Upper lobe of left lung (tissue), 6 donors: ENCODE measurements around the gene FAM204A. TPM values are rescaled to one million over a fixed set of nuclear protein-coding genes. Genes with fewer than 3 reads are reported as not detected.

Source experiments
- ATAC-seq, 2 donors: fragments of 200-7000 bp; cut with Tn5 transposase; one replicate each; pipeline ENCODE4 v1.9.1; 2022; ENCODE audit warnings: mild to moderate bottlenecking in 2 of 2, moderate library complexity in 2 of 2; ENCODE audit not compliant: low FRiP score in 2 of 2
- DNase-seq, 2 donors: peaks; one replicate each; pipeline ENCODE4 v3.0.0-alpha.2; 2019 to 2020
- H3K27ac ChIP-seq, 4 donors: fragments of 200-600 bp; sonication (generic); one replicate each; pipeline ENCODE4 v1.5.1; 2016 to 2019
- H3K27me3 ChIP-seq, 4 donors: fragments of 200-600 bp; sonication (generic); one replicate each; pipeline ENCODE4 v1.5.1; 2017 to 2019
- H3K36me3 ChIP-seq, 4 donors: fragments of 200-600 bp; sonication (generic); one replicate each; pipeline ENCODE4 v1.5.1; 2016 to 2019
- H3K4me1 ChIP-seq, 4 donors: fragments of 200-600 bp; sonication (generic); one replicate each; pipeline ENCODE4 v1.5.1; 2018 to 2019
- H3K4me3 ChIP-seq, 4 donors: fragments of 200-600 bp; sonication (generic); one replicate each; pipeline ENCODE4 v1.5.1; 2017 to 2019; ENCODE audit warnings: mild to moderate bottlenecking in 2 of 4, moderate library complexity in 1 of 4
- H3K9me3 ChIP-seq, 4 donors: fragments of 200-600 bp; sonication (generic); one replicate each; pipeline ENCODE4 v1.5.1; 2018 to 2019
- CTCF ChIP-seq, 6 experiments: fragments of 450-650 bp in 4 of 6; fragments of 200-600 bp in 2 of 6; sonication (generic) in 2 of 6; IDR thresholded peaks; one replicate each; pipeline ENCODE4 v1.5.1; 2016 to 2019; ENCODE audit warnings: antibody characterized with exemption in 6 of 6
- EP300 ChIP-seq, 4 donors: sonication (generic); formaldehyde crosslinking; IDR thresholded peaks; one replicate each; pipeline ENCODE4 v1.5.1; 2017; ENCODE audit warnings: antibody characterized with exemption in 4 of 4, control low read depth in 2 of 4
- POLR2A ChIP-seq, 4 donors: fragments of 450-650 bp; IDR thresholded peaks; one replicate each; pipeline ENCODE4 v1.5.1; 2016 to 2017; ENCODE audit warnings: antibody characterized with exemption in 4 of 4, mild to moderate bottlenecking in 2 of 4
- POLR2AphosphoS5 ChIP-seq, 2 donors: sonication (generic); formaldehyde crosslinking; IDR thresholded peaks; one replicate each; pipeline ENCODE4 v1.5.1; 2017; ENCODE audit warnings: antibody characterized with exemption in 2 of 2
- WGBS, 2 donors: methylation state at CpG; one replicate each; pipeline ENCODE4 v1.1.5; 2017 to 2018; 5-methylcytosine and 5-hydroxymethylcytosine counted together
- total RNA-seq, 6 donors: library from RNA; depleted of rRNA in 4 of 6; stranded (reverse); fragments of >200 nt in 4 of 6; gene quantifications; one replicate each; pipeline versions ENCODE4 v1.1.0 to v1.2.1, GENCODE V29; 2016 to 2021
- donor health status: DM: no; HTN: no; CAD: no; lungs with moderate emphysema.
- donor health status: DM: no; HTN: yes; CAD: no; lungs with severe emphysema.

FAM204A gene
- total RNA-seq, 6 donors from 2014 or later: 22.0 to 63.6 (median 44.0) TPM

DNA sequence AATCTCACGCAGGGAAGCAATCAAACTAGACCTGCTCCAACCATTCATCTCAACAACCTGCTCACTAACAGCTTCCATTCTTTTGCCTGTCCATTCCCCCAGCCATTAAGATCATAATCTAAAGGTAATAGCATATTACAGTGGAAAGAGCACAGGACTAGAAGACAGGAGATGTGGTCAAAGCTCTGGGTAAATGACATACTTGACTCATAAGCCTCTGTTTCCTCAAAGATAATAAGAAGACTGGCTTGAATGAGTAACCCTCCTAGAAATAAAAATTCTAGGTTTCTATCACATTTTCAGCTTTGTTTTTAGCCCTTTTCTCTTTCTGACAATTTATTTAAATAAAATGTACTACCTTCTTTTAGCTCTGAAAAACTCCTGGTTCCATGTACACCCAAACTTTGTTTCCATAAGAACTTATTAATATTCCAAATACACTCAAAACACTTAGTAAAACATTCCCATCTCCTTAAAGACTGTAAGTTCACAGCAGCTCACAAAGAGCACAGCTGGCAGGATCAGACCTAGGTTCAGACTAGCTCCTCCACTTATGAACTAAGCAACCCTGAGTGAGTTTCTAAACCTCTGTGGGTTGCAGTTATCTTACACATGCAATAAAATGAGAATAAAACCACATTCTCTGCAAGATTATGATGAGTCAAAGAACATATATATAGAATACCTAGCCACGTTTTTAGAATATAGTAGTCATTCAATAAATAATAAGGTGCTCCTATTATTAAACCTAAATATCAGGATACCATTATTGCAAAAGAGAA lies 11.6 kb downstream of the FAM204A start:
- Histone ChIP-seq H3K27ac (no peak overlapping the region), H3K4me1 (peaks cover 13 to 17% (median 15%) of the 10 kb centered on the region in 4 donors), H3K9me3 (no peaks in the 10 kb centered on the region), H3K36me3 (peaks cover 25 to 91% (median 62%) of the 10 kb centered on the region in 4 donors), H3K4me3 (no peak overlapping the region), H3K27me3 (no peaks in the 10 kb centered on the region)
- DNase-seq: no peak
- no peak for TF ChIP-seq CTCF (IDR thresholded peaks at IDR 0.05)
- TF ChIP-seq POLR2A (IDR thresholded peaks at IDR 0.05): no peak
- TF ChIP-seq POLR2AphosphoS5 (IDR thresholded peaks at IDR 0.05): no peak
- no peak for TF ChIP-seq EP300 (IDR thresholded peaks at IDR 0.05)
- WGBS, 2 donors: 88 to 90% methylated on average over 2 of the region's 2 CpGs
- ATAC-seq: no peak

DNA sequence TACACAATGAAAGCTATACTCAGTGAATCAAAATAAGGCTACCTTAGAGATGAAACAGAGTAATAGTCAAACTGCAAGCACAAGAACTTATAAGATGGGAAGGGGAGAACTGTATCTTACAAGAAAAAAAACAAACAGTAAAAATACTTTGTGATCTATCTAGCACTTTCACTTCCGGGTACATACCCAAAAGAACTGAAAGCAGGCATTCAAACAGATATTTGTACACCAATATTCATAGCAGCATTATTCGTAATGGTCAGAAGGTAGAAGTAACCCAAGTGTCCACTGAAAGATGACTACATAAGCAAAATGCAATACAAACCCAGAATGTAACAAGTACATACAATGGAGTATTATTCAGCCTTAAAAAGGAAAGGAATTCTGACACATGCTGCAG lies 18.0 kb downstream of the FAM204A start:
- 92 to 93% methylated on average over 2 of the region's 2 CpGs for WGBS, 2 donors
- H3K9me3 ChIP-seq: no peaks in the 10 kb centered on the region
- DNase-seq (no peak), ATAC-seq (no peak)
- H3K36me3 ChIP-seq: peaks cover 13 to 83% (median 48%) of the 10 kb centered on the region in 4 donors
- no peak for TF ChIP-seq POLR2A (IDR thresholded peaks at IDR 0.05)
- TF ChIP-seq CTCF (IDR thresholded peaks at IDR 0.05): no peak
- no peak for TF ChIP-seq POLR2AphosphoS5 (IDR thresholded peaks at IDR 0.05)
- no peak for TF ChIP-seq EP300 (IDR thresholded peaks at IDR 0.05)
- no peak overlapping the region for H3K27ac ChIP-seq
- H3K4me3 ChIP-seq: no peak overlapping the region
- H3K27me3 ChIP-seq: no peaks in the 10 kb centered on the region
- H3K4me1 ChIP-seq: peaks cover 0 to 5% (median 0%) of the 10 kb centered on the region in 4 donors

- WGBS, 2 donors: 77% methylated on average over 6 of the region's 6 CpGs
- no peak for ATAC-seq
- no peaks in the 10 kb centered on the region for H3K27me3 ChIP-seq
- peaks cover 0 to 5% (median 0%) of the 10 kb centered on the region in 4 donors for H3K4me1 ChIP-seq
- H3K9me3 ChIP-seq: no peaks in the 10 kb centered on the region
- TF ChIP-seq POLR2A (IDR thresholded peaks at IDR 0.05): no peak
- TF ChIP-seq CTCF (IDR thresholded peaks at IDR 0.05): no peak
- no peak for TF ChIP-seq EP300 (IDR thresholded peaks at IDR 0.05)
- TF ChIP-seq POLR2AphosphoS5 (IDR thresholded peaks at IDR 0.05): no peak
- DNase-seq: no peak
- no peak overlapping the region for H3K4me3 ChIP-seq
- H3K27ac ChIP-seq: peak overlapping the region in 1 of 4 donors; percentile 30
- peaks cover 9 to 71% (median 28%) of the 10 kb centered on the region in 4 donors for H3K36me3 ChIP-seq
Observed at GRCh38 chr10:118321724-118322575, 20.2 kb downstream of the FAM204A start.

DNA sequence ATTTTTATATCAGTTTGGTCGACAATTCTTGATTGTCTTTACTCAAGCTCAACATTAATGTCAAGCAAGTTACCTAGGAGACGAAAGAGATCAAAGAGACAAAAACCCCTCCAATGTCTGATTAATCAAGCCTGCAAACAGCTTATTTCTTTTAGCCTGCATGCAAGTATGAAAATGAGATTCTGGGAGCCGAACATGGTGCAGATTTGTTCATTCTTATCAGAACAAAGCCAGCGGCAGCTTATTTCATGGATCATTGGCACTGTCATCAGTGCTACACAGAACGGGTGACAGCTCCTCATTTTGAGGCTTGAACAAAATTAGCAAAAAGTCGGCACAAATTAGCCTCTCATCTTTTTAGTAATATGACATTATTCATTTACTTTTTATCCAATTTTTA lies 26.5 kb downstream of the FAM204A start:
- H3K36me3 ChIP-seq: peaks cover 0 to 42% (median 4%) of the 10 kb centered on the region in 4 donors
- no peak for ATAC-seq
- no peak overlapping the region for H3K27ac ChIP-seq
- no peaks in the 10 kb centered on the region for H3K9me3 ChIP-seq
- WGBS, 2 donors: 84 to 86% methylated on average over 6 of the region's 6 CpGs
- TF ChIP-seq POLR2A (IDR thresholded peaks at IDR 0.05): no peak
- TF ChIP-seq CTCF (IDR thresholded peaks at IDR 0.05): no peak
- no peak for TF ChIP-seq POLR2AphosphoS5 (IDR thresholded peaks at IDR 0.05)
- TF ChIP-seq EP300 (IDR thresholded peaks at IDR 0.05): no peak
- no peak for DNase-seq
- no peaks in the 10 kb centered on the region for H3K27me3 ChIP-seq
- no peak overlapping the region for H3K4me3 ChIP-seq
- peaks cover 0 to 8% (median 7%) of the 10 kb centered on the region in 4 donors for H3K4me1 ChIP-seq
